Stimulated activated CD8-positive, alpha-beta memory T cell treated with anti-CD3 and anti-CD28 coated beads, Interleukin-4, amount 100 ng/mL, for 4 hours (primary cell): ENCODE data around the gene ORC2.
A peak's percentile ranks its signal among the peaks of the same experiment; 100 is the strongest.
"Not testable (repeated sequence)": the region's sequence is repeated elsewhere in the genome, so short reads cannot be mapped to it uniquely, and the experiment has no call there.

Source experiments
- DNase-seq, 2 donors: peaks; one replicate each; pipeline ENCODE4 v3.0.0-alpha.2; 2020; ENCODE audit warnings: low read depth in 2 of 2, low spot score in 1 of 2

Gene ORC2

GRCh38 chr2:200963124-200963917 is at the start of gene ORC2:
ORC2 (minus strand) TSS chr2:200963660; CDS start chr2:200958123, 5,537 bp downstream.
- DNase-seq, result peak; percentile 74 to 80

GRCh38 chr2:201008296-201008829 is 44.9 kb upstream of the ORC2 start:
- no peak for DNase-seq

GRCh38 chr2:201007584-201007998 is 44.1 kb upstream of the ORC2 start:
- no peak for DNase-seq

- DNase-seq, result no peak
Measured at GRCh38 chr2:201006704-201007103, 43.2 kb upstream of the ORC2 start.

GRCh38 chr2:201004370-201004769 is 40.9 kb upstream of the ORC2 start:
- no peak for DNase-seq

GRCh38 chr2:200993097-200993496 is 29.6 kb upstream of the ORC2 start:
- DNase-seq, result no peak

- DNase-seq, result no peak
Measured at GRCh38 chr2:200987137-200987536, 23.7 kb upstream of the ORC2 start.

- no peak for DNase-seq
Measured at GRCh38 chr2:200985799-200986198, 22.3 kb upstream of the ORC2 start.

GRCh38 chr2:200976710-200977109 is 13.2 kb upstream of the ORC2 start:
- DNase-seq, result no peak

- DNase-seq, result no peak
Measured at GRCh38 chr2:200975672-200976071, 12.2 kb upstream of the ORC2 start.

- DNase-seq, result not testable (repeated sequence)
Measured at GRCh38 chr2:200970057-200970456, 6.6 kb upstream of the ORC2 start.

GRCh38 chr2:200968735-200969134 is 5.3 kb upstream of the ORC2 start:
- no peak for DNase-seq

- no peak for DNase-seq
Measured at GRCh38 chr2:200968162-200968561, 4.7 kb upstream of the ORC2 start.

- no peak for DNase-seq
Measured at GRCh38 chr2:200966770-200967169, 3.3 kb upstream of the ORC2 start.

- no peak for DNase-seq
Measured at GRCh38 chr2:200964498-200964897, 1.0 kb upstream of the ORC2 start.

- not testable (repeated sequence) for DNase-seq
Measured at GRCh38 chr2:200963918-200964252, 425 bp upstream of the ORC2 start.

GRCh38 chr2:200962811-200963123 is 693 bp downstream of the ORC2 start:
- DNase-seq, result no peak

GRCh38 chr2:200961674-200962073 is 1.8 kb downstream of the ORC2 start:
- no peak for DNase-seq

- no peak for DNase-seq
Measured at GRCh38 chr2:200950378-200950777, 13.1 kb downstream of the ORC2 start.

GRCh38 chr2:200945395-200945729 is 18.1 kb downstream of the ORC2 start:
- no peak for DNase-seq

GRCh38 chr2:200944467-200945394 is 18.7 kb downstream of the ORC2 start:
- peak in 1 of 2 donors; percentile 21 for DNase-seq

- no peak for DNase-seq
Measured at GRCh38 chr2:200943527-200944105, 19.8 kb downstream of the ORC2 start.
